Thyroid gland (tissue), 4 donors: ENCODE results near the gene SLC25A21.

Experiments
- POLR2A ChIP-seq, 2 donors: fragments of 450-650 bp; IDR thresholded peaks; one replicate each; pipeline ENCODE4 v1.6.1; 2017; ENCODE audit warnings: antibody characterized with exemption in 2 of 2, mild to moderate bottlenecking in 2 of 2, moderate library complexity in 1 of 2
- TF ChIP-seq, protein P1 (sequence below), 6 experiments: fragments of 200-600 bp in 3 of 6; fragments of 450-650 bp in 3 of 6; sonication (generic) in 3 of 6; IDR thresholded peaks; one replicate each; pipeline ENCODE4 v1.5.1; 2016 to 2019; ENCODE audit warnings: antibody characterized with exemption in 6 of 6, mild to moderate bottlenecking in 2 of 6, inconsistent platforms in 1 of 6, moderate library complexity in 1 of 6

DNA sequence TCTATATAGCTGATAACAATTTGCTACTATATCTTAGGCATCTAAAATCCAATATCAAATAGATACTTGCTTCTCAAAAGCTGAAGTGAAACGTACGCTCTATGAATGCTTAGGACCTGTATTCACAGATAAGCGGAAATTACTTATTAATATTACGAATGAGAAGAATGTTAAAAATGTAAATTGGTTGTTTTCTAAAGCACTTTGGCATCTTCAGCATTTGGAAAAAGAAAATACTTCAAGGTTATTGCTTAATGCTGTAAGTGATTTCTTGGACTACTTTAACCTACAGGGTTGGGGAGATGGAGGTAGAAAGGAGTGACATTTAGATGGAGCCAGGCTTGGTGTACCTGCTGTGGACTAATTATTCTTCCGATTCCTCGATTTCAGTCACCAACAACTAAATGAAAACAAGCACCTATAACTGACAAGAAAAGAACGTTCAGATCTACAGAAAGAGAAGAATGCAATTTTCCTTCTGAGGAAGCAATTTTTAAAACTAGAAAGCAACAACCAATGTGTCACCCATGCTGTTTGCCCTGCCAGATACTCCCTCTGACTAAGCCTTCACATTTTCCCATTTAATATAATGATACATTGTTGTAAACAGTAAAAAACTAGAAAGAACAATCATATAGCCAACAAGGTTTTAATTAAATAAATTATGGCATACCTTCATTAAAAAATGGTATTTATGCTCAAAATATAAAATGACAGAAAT lies 49.3 kb downstream of the SLC25A21 start:
- TF ChIP-seq, protein P1, sequence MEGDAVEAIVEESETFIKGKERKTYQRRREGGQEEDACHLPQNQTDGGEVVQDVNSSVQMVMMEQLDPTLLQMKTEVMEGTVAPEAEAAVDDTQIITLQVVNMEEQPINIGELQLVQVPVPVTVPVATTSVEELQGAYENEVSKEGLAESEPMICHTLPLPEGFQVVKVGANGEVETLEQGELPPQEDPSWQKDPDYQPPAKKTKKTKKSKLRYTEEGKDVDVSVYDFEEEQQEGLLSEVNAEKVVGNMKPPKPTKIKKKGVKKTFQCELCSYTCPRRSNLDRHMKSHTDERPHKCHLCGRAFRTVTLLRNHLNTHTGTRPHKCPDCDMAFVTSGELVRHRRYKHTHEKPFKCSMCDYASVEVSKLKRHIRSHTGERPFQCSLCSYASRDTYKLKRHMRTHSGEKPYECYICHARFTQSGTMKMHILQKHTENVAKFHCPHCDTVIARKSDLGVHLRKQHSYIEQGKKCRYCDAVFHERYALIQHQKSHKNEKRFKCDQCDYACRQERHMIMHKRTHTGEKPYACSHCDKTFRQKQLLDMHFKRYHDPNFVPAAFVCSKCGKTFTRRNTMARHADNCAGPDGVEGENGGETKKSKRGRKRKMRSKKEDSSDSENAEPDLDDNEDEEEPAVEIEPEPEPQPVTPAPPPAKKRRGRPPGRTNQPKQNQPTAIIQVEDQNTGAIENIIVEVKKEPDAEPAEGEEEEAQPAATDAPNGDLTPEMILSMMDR (IDR thresholded peaks at IDR 0.05), result no peak
- no peak for TF ChIP-seq POLR2A (IDR thresholded peaks at IDR 0.05)
